H1 (cell line): ENCODE data around the gene LCN9. TPM values are rescaled to one million over a fixed set of nuclear protein-coding genes. Genes with fewer than 3 reads are reported as not detected.

Experiments
- CHD1 ChIP-seq: IDR thresholded peaks from 2 replicates; pipeline ENCODE4 v1.6.1; 2012; ENCODE audit warnings: low read depth, low read length, improper control_type of control experiment
- CHD2 ChIP-seq: IDR thresholded peaks from 2 replicates; pipeline ENCODE4 v1.6.1; 2012; ENCODE audit warnings: low read length, improper control_type of control experiment
- CHD7 ChIP-seq: fragments of 300-600 bp; sonication (generic); IDR thresholded peaks from 2 replicates; pipeline ENCODE4 v1.7.1; 2012; ENCODE audit warnings: low read length, moderate library complexity, mild to moderate bottlenecking, inconsistent platforms; ENCODE audit not compliant: insufficient replicate concordance
- SAP30 ChIP-seq: fragments of 300-600 bp; sonication (generic); IDR thresholded peaks from 2 replicates; pipeline ENCODE4 v1.7.1; 2012; ENCODE audit warnings: low read length, moderate library complexity, mild to moderate bottlenecking, inconsistent platforms; ENCODE audit not compliant: insufficient read depth, insufficient replicate concordance
- SP4 ChIP-seq: IDR thresholded peaks from 2 replicates; pipeline ENCODE4 v1.6.1; 2012; ENCODE audit warnings: low read length, inconsistent platforms
- polyA plus RNA-seq, 7 experiments: library from polyadenylated mRNA; depleted of rRNA in 3 of 7; stranded (reverse) in 5 of 7; unstranded in 2 of 7; fragments of >200 nt in 5 of 7; fragments of 200-250 nt in 2 of 7; gene quantifications; 1 replicate in 5 of 7; 2 replicates in 1 of 7; 4 replicates in 1 of 7; pipeline versions ENCODE4 v1.2.1 to v1.2.3, GENCODE V29; 2011 to 2013; ENCODE audit warnings: missing spikeins in 2 of 7, mixed read lengths in 2 of 7
- total RNA-seq: library from RNA; stranded (reverse); fragmentation: NEBNext Ultra II Directional; extraction: Animal tissue kit (Norgen Biotek cat#: 25700); gene quantifications from 2 replicates; pipeline ENCODE4 v1.2.1, GENCODE V29; 2021

The LCN9 gene
- total and polyA plus RNA-seq, 2 of the 8 experiments (the other 6 are each of a cell fraction or from before 2014, with no cell fraction given), result 2.3 to 3.1 TPM

- TF ChIP-seq SAP30 (no peak), SP4 (no peak), CHD1 (no peak), CHD2 (no peak), CHD7 (no peak)
Observed at GRCh38 chr9:135622415-135623020, 40.6 kb upstream of the LCN9 start (continued).
